ENCODE measurements around the gene MEGF6.
"Not testable (repeated sequence)": the region's sequence is repeated elsewhere in the genome, so short reads cannot be mapped to it uniquely, and the experiment has no call there.

DNA sequence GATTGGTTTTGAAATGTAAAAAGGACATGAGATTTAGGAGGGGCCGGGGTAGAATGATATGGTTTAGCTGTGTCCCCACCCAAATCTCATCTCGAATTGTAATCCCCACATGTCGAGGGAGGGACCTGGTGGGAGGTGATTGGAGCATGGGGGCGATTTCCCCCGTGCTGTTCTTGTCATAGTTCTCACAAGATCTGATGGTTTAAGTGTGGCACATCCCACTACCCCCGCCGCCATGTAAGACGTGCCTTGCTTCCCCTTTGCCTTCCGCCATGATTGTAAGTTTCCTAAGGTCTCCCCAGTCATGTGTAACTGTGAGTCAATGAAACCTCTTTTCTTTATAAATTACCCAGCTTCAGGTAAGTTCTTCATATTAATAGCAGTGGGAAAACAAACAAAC lies 10.8 kb upstream of the MEGF6 start:
- TF ChIP-seq POLR2A (IDR thresholded peaks at IDR 0.05; ENCODE audit: low read length); GATA1 (IDR thresholded peaks at IDR 0.05; ENCODE audit: low read depth, low read length): not testable (repeated sequence)

Measured in erythroblast (primary cell).